Gastroesophageal sphincter (tissue), 3 donors: ENCODE data around the gene MRPL52.
A peak's percentile ranks its signal among the peaks of the same experiment; 100 is the strongest.

ENCODE experiments used
- EP300 ChIP-seq: sonication (generic); formaldehyde crosslinking; IDR thresholded peaks from one replicate; pipeline ENCODE4 v1.6.1; 2017; ENCODE audit warnings: antibody characterized with exemption, mild to moderate bottlenecking
- POLR2A ChIP-seq, 2 donors: fragments of 450-650 bp; IDR thresholded peaks; one replicate each; pipeline ENCODE4 v1.6.1; 2017; ENCODE audit warnings: antibody characterized with exemption in 2 of 2, mild to moderate bottlenecking in 2 of 2, moderate library complexity in 1 of 2
- TF ChIP-seq, protein P1 (sequence below), 4 experiments: fragments of 200-600 bp in 2 of 4; fragments of 450-650 bp in 2 of 4; sonication (generic) in 1 of 4; IDR thresholded peaks; one replicate each; pipeline ENCODE4 v1.5.1; 2017 to 2019; ENCODE audit warnings: antibody characterized with exemption in 4 of 4, mild to moderate bottlenecking in 2 of 4, moderate library complexity in 2 of 4

DNA sequence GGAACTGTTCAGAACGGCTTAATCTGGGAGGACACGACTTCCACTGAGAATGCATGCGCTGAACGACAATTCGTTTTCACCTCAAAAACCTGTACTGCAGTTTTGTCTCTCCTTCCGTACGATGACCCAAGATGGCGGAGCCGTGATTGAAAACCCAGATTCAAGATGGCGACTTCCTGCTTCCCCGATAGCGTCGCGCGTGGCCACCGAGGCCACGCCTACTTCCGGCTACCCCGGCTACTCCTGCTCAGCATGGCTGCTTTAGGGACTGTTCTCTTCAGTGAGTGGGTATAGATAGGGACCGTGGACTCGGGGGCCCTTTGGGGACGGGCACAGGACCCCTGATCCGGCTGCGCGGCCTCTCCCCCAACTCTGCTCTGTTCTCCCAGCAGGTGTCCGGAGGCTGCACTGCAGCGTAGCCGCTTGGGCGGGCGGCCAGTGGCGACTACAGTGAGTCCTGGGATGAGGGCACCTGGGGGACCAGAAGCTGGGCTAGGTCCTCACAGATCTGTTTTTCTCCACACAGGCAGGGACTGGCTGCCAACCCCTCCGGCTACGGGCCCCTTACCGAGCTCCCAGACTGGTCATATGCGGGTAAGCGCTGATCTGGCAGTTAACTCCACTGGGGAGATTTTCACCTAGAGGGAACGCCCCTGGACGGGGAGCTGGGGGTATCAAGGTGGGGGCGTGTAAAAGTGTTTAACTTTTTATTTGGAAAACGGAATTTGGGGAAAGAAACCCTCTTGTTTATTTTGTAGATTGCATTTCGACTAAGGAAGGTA, at the start of gene MRPL52:
- TF ChIP-seq EP300 (no peak), POLR2A (IDR thresholded peaks at IDR 0.05) (peak in 1 of 2 donors; percentile 19)
- TF ChIP-seq, protein P1, sequence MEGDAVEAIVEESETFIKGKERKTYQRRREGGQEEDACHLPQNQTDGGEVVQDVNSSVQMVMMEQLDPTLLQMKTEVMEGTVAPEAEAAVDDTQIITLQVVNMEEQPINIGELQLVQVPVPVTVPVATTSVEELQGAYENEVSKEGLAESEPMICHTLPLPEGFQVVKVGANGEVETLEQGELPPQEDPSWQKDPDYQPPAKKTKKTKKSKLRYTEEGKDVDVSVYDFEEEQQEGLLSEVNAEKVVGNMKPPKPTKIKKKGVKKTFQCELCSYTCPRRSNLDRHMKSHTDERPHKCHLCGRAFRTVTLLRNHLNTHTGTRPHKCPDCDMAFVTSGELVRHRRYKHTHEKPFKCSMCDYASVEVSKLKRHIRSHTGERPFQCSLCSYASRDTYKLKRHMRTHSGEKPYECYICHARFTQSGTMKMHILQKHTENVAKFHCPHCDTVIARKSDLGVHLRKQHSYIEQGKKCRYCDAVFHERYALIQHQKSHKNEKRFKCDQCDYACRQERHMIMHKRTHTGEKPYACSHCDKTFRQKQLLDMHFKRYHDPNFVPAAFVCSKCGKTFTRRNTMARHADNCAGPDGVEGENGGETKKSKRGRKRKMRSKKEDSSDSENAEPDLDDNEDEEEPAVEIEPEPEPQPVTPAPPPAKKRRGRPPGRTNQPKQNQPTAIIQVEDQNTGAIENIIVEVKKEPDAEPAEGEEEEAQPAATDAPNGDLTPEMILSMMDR (IDR thresholded peaks at IDR 0.05), result peak in 1 of 4 experiments; percentile 21
